Activated CD4-positive, alpha-beta T cell treated with anti-CD3 and anti-CD28 coated beads, Interleukin-2, amount 50 U/mL, for 24 hours (primary cell): ENCODE measurements around the gene SUCLG2.
"Not testable (repeated sequence)": the region's sequence is repeated elsewhere in the genome, so short reads cannot be mapped to it uniquely, and the experiment has no call there.

Experiments
- DNase-seq, 2 donors: peaks; one replicate each; pipeline ENCODE4 v3.0.0-alpha.2; 2020; ENCODE audit warnings: low read depth in 1 of 2, low spot score in 1 of 2

Gene SUCLG2

GRCh38 chr3:67564008-67564407 is 90.4 kb downstream of the SUCLG2 start:
- DNase-seq, result no peak

DNA sequence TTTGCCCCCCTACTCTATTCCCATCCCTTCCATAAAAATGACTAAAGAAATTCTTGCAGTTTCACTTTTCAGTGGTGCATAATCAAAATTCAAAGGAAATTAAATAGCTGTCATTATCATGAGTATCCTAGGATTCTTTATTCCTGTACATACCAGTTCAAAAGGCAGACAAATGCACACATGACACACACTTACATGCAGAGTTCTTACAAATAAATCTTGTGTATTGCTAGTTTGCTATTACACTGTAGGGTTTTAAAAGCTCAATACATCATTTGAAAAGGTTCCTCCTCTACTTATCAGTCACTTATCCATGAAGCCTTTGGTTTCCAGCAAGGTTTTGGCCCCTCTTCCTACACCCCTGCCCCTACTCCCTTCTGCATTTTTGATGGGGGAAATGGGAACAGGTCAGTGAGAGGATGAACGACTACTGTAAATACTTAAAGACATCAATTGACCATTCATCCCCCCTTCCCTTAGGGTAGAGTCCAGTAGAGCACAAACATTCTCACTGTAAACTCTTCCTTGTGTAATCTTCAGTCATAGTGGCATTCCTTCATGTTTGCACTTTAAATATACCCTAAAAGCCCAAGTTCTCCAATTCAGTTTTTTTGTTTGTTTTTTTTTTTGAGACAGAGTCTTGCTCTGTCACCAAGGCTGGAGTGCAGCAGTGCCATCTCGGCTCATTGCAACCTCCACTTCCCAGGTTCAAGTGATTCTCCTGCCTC is 92.6 kb downstream of the SUCLG2 start:
- no peak for DNase-seq

DNA sequence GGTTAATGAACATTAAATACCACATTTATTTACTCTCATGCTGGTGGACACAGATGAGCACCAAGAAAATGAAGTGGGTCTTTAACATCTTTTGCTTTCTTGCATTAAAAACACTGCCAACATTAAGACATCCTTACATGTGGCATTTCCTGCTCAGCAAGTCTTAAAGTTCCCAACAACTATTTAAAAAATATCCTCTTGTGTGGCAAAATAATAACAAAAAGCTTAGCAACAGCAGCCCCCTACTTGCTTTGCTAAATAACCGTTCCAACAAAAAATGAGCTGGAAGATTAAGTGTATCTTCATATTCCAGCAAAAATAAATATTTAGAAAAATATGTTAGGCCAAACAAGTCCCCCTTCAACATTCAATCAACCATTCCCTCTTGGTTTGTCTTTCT is 93.1 kb downstream of the SUCLG2 start:
- no peak for DNase-seq

- DNase-seq, result no peak
Observed at GRCh38 chr3:67559029-67559605, 95.3 kb downstream of the SUCLG2 start.

DNA sequence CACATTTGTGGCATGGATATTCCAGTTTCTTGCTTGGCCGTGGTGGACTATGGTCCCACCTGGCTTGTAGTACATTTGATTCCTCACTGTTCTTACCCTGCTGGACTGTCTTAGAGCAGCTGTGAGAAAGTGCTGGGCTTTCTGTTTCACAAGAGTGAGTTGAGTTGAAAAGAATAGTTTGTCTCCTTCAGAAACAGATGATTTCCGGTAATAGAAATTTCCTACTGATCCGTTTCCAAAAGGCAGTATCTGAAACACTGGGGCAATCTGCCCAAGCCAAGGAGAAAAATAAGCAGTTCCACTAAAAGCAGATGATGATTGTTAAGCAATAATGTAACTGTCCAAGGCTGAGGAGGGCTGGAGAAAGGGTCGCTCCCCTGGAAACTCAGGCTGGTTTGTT is 96.0 kb downstream of the SUCLG2 start:
- DNase-seq, result no peak

- no peak for DNase-seq
Observed at GRCh38 chr3:67557848-67558355, 96.5 kb downstream of the SUCLG2 start.

DNA sequence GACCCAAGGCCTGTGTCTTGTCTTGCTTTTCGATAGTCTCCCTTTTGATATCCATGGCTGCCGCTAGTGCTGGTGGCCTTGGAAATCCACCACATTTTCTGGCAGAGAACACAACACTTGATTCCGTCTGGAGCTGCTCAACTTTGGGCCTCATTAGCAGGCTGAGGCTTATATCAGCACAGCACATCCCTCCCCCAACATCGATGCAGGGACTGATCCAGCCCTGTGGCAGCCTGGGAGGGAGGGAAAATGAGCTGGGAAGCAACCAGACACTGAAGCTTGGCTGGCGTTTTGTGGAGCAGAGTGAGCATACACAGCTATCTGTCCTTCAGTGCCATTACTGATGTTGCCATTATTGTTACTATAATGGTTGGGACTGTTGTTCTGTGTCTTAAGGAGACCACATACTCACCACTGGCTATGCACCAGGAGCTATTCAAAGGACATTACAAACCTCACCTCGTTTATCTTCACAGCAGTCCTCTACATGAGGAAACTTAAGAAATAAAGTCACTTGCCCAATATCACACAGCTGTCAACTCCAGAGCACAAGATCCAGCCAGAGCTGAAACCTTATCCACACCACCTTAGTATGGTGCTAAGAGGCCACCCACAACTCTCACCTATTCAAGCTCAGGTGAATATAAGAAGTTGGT is 102.9 kb downstream of the SUCLG2 start:
- DNase-seq, result no peak

DNA sequence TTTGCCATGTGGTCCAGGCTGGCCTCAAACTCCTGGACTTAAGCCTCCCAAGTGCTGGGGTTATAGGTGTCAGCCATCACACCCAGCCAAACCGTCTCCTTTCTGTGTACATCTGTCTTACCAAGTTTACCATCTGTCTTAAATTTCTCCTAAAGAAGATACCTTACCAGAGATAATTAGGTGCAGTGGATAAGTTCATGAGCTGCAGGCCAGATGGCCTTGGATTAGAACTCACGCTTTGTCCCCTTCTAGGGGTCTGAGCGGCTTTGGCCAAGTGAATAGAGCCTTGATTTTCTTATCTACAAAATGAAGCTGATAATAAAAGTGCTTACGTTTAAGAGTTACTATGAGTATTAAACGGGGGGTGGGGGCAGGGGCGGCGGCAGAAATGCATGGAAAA is 103.9 kb downstream of the SUCLG2 start:
- DNase-seq, result no peak

DNA sequence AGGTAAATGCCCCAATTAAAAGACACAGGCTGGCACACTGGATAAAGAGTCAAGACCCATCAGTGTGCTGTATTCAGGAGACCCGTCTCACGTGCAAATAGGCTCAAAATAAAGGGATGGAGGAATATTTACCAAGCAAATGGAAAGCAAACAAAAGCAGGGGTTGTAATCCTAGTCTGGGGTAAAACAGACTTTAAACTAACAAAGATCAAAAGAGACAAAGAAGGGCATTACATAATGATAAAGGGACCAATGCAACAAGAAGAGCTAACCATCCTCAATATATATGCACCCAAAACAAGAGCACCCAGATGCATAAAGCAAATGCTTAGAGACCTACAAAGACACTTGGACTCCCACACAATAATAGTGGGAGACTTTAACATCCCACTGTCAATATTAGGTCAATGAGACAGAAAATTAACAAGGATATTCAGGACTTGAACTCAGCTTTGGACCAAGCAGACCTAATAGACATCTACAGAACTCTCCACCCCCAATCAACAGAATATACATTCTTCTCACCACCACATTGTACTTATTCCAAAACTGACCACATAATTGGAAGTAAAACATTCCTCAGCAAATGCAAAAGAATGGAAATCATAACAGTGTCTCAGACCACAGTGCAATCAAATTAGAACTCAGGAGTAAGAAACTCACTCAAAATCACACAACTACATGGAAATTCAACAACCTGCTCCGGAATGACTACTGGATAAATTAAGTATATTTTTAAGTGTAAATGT is 111.7 kb downstream of the SUCLG2 start:
- DNase-seq, result not testable (repeated sequence)

DNA sequence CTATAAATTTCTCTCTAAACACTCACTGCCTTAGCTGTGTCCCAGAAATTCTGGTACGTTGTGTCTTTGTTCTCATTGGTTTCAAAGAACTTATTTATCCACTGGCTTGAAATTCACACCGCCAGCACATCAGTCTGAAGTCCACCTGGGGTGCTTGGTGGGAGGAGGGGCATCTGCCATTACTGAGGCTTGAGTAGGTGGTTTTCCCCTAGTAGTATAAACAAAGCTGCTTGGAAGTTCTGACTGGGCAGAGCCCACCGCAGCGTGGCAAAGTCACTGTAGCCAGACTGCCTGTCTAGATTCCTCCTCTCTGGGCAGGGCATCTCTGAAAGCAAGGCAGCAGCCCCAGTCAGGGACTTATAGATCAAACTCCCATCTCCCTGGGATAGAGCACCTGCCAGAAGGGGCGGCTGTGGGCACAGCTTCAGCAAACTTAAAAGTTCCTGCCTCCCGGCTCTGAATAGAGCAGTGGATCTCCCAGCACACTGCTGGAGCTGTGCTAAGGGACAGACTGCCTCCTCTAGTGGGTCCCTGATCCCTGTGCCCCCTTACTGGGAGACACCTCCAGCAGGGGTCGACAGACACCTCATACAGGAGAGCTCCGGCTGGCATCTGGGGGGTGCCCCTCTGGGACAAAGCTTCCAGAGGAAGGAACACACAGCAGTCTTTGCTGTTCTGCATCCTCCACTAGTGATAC is 114.1 kb downstream of the SUCLG2 start:
- no peak for DNase-seq

DNA sequence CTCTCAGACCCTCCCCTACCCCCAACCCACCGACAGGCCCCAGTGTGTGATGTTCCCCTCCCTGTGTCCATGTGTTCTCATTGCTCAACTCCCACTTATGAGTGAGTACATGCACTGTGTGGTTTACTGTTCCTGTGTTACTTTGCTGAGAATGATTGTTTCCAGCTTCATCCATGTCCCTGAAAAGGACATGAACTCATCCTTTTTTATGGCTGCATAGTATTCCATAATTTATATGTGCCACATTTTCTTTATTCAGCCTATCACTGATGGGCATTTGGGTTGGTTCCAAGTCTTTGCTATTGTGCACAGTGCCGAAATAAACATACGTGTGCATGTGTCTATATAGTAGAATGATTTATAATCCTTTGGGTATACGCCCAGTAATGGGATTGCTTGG is 117.2 kb downstream of the SUCLG2 start:
- not testable (repeated sequence) for DNase-seq

GRCh38 chr3:67535006-67535405 is 119.4 kb downstream of the SUCLG2 start:
- DNase-seq, result no peak

GRCh38 chr3:67534594-67534993 is 119.8 kb downstream of the SUCLG2 start:
- no peak for DNase-seq

DNA sequence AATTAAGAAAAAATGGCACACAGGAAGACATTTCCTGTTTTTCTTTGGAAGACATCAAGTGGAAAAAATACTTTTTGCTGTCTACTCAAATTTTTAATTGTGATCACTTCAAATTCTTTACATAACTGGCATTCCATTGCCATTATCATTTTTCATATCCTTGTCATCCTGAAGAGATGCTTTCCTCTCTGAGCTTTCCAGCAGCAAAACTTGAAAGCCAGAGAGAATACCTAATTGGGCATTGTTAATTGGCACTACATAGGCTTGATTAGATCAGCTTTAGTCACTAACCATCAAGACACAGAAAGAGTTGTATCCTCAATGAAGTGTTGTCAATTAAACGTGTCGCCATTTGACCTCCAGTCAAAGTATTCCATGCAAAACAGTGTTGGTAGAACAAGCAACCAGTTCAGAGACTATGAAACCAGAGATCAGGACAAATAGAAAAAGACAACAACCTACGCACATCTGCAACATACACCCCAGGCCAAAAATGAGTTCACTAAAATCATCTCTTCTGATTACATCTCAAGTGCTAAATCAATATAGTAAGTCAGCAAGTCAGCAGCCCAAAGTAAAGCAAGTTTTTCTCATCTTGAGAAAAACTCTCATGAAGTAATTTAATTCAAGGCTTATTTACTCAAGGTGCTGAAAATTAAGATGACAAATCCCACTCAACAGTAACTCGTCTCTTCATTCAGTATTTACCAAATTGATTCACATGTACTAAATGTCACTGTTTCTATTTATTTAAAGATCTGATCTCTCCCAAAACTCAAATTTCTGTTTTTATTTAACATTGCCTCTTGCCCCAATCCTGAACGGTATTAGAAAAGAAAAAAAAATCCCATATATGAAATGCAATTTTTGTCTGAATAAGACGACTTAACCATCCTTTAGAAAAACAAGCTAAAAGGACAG is 123.0 kb downstream of the SUCLG2 start:
- no peak for DNase-seq

- no peak for DNase-seq
Observed at GRCh38 chr3:67529915-67530314, 124.5 kb downstream of the SUCLG2 start.

GRCh38 chr3:67529337-67529736 is 125.1 kb downstream of the SUCLG2 start:
- DNase-seq, result no peak

DNA sequence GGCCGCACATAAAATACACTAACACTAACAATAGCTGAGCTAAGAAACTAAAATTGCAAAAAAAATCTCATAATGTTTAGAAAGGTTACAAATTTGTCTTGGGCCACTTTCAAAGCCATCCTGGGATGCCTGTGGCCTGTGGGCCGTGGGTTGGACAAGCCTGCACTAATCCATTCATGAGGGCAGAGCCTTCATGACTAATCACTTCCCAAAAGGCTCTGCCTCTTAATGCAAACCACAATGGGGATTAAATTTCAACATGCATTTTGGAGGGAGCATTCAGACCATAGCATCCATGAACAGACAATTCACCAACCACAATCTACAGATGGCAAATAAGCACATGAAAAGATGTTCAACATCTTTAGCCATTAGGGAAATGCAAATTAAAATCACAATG is 128.2 kb downstream of the SUCLG2 start:
- DNase-seq, result no peak

DNA sequence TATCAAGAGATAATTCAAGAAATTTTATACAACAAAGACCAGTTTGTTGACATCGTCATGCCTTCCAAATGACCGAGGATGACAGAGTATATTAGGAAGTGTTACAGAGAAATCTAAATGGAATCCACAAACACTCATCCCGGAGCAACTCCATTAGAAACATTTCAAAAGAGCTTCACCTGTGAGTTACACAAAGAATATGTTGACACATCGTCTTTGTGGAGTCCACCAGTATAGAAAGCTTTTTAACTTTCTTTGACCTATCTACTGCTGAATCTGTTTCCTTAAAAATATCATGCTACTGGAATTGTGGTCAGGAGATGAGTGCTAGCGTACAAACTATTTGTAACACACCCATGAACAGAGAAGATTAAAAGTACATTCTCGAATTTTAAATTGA is 130.4 kb downstream of the SUCLG2 start:
- DNase-seq, result no peak

DNA sequence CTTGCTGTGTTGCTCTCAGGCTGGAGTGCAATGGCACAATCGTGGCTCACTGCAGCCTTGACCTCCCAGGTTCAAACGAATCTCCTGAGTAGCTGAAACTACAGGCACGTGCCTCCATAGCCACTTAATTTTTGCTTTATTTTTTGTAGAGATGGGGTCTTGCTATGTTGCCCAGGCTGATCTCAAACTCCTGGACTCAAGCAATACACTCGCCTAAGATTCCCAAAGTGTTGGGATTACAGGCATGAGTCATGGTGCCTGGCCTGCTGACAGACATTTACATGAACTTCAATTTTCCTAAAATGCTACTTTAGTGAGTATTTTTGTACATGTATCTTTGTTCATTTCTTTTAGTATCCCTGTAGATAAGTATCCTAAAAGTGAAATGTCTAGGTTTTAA is 132.3 kb downstream of the SUCLG2 start:
- no peak for DNase-seq

- DNase-seq, result no peak
Observed at GRCh38 chr3:67521053-67521646, 133.3 kb downstream of the SUCLG2 start.
